Stimulated activated CD8-positive, alpha-beta memory T cell treated with anti-CD3 and anti-CD28 coated beads, Interleukin-4, amount 100 ng/mL, for 1 hour (primary cell): ENCODE results near the gene ATP5PD.
"Not testable (repeated sequence)": the region's sequence is repeated elsewhere in the genome, so short reads cannot be mapped to it uniquely, and the experiment has no call there.

Source experiments
- DNase-seq, 2 donors: peaks; one replicate each; pipeline ENCODE4 v3.0.0-alpha.2; 2020; ENCODE audit warnings: low read depth in 2 of 2, low spot score in 1 of 2

Gene ATP5PD

DNA sequence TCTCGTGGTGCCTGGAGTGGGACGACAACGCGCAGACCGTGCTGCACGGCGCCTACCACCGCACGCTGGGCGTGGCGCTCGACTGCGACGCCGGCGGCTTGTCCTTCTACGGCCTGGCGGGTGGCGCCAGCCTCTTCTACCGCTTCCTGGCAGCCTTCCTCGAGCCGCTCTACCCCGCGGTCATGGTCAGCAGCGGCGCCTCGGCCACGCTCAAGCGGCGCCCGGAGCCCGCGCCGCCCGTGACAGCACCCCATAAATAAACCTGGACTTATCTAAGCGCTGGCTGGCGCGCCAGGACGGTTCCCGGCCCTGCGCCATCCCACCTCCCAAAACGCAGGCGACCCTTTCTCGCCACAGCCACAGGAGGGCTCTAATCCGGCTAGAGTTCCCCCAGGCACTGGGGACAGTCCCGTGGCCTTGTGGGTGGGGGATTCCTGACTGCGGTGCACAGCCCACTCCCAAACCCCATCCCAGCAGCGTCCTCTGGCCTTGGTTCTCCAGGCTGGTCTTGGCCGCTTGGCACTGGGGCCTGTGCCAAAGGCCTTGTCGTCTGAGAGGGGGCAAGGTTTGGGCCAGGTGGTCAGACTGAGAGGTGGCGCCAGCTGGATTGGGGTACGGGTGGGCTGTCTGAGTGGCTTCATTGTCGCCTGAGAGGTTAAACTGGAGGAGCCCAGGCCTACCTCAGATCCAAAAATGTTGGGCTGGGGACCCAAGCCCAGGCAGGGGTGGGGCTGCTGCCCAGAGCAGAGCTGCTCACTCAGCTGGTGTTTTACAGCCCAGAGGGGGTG, 30.9 kb upstream of the ATP5PD start:
- DNase-seq, result peak in 1 of 2 donors; percentile 10

DNA sequence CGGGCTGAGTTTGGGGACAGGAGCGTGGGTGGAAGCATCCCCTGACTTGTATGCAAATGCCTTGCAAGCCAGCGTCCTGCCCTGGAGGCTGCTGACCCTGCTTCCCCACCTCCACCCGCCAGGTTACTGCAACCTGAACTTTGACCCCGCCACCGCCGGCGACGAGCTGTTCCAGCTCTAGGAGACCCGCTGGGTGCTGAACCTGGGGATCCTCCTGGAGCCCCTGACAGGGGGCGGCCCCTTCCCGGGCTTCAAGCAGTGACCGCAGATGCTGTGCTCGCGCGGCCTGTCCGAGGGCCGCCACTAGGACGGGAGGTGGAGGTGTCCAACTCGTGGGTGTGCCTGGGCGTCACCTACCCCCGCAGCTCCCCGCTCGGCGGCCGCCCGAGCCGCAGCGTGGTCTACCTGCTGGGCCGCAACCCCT, 30.3 kb upstream of the ATP5PD start:
- DNase-seq, result no peak

DNA sequence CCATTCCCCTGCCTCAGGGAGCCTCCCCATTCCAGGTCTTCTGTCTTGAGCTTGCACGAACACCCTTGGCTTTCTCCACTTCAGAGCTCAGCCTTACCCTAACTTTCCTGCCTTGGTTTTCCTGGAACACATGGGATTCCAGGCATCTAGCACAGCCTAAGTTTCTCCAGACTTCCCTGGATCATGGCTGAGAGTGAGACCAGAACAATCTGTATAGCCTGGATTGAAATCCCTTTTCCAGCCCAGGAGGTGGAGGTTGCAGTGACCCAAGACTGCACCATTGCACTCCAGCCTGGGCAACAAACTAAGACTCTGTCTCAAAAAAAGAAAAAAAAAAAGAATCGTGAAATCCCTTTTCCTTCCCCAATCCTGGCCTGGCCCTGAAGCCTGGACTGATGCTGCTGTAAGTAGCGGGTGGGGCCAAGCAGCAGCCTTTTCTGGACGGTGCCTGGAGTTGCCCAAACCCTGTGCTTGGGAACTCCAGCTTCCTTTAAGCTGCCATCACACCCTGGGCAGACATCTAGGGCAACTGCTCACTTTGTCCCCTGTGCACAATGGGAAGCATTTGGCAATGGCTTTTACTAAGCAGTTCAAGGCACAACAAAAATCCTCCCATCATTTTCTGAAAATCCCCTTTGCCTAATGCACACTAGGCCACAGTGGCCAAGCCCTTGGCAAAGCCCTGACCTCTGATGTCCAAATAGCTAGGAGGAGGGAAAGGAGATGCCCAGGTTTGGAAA, 29.0 kb upstream of the ATP5PD start:
- DNase-seq, result no peak

DNA sequence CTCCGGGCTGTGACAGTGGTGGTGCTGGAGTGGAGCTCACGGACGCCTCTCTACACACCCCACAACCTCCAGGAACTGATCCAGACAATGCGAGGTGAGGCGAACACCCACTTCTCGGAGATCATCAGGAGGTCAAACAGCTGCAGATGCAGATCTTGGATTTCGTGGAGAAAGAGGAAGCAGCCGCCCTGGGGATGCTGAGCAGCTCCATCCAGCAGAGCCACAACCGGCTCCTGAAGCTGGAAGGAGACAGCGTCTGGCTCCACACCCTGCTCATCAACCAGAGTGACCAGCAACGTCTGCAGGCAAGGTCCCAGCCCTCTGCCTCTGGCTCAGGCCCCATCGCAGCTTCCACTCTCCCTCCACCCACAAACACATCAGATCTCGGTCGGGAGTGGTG, 27.8 kb upstream of the ATP5PD start:
- no peak for DNase-seq

DNA sequence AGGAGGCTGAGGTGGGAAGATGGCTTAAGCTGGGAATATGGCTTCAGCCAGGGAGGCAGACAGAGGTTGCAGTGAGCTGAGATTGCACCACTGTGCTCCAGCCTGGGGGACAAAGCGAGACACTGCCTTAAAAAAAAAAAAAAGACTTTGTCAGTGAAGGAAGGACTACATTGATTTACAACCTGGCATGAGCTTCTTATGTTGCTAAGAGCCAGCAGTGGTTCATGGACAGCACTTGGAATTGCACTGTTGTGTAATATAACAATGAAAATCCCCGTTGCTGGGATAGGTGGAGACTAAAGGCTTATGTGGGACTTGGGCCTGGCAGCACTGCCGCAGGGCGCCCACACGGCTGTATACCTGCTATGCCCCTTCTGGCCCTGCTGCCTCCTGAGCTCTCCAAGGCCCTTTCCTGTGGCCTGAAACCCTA, 26.9 kb upstream of the ATP5PD start:
- no peak for DNase-seq

DNA sequence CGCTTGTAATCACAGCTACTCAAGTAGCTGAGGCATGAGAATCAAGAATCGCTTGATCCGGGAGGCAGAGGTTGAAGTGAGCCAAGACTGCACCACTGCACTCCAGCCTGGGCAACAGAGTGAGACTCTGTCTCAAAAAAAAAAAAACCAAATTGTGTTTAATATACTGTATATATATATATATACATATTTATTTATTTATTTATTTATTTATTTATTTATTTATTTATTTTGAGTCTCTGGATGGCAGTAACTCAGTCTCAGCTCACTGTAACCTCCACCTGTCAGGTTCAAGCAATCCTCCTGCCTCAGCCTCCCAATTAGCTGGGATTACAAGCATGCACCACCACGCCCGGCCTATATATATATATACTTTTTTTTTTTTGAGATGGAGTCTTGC, 26.1 kb upstream of the ATP5PD start:
- not testable (repeated sequence) for DNase-seq

DNA sequence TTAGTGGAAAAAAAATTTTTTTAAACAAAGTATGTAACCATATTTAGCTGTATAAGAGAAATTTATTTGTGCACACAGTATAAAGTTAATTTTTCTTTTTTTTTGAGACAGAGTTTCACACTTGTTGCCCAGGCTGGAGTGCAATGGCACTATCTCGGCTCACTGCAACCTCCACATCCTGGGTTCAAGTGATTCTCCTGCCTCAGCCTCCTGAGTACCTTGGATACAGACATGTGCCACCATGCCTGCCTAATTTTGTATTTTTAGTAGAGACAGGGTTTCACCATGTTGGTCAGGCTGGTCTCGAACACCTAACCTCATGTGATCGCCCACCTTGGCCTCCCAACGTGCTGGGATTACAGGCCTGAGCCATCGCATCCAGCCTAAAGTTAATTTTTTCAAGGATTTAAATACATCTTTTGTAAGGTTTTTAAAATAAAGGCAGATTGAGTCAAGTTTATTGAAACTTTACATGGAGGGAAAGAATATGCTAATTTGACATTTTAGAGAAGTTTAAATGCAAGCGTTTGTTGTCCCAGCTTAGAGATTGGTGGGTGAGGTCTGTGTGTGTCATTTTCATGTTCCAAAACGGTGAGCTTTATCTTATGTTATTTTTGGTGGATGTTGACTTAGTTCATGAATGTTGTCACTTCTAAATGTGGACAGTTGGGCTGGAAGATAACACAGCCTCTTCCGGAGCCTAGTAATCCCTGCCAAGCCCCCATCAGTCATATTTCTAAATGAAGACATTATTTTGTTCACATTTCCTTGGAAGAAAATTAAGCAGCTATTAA, 24.9 kb upstream of the ATP5PD start:
- not testable (repeated sequence) for DNase-seq

DNA sequence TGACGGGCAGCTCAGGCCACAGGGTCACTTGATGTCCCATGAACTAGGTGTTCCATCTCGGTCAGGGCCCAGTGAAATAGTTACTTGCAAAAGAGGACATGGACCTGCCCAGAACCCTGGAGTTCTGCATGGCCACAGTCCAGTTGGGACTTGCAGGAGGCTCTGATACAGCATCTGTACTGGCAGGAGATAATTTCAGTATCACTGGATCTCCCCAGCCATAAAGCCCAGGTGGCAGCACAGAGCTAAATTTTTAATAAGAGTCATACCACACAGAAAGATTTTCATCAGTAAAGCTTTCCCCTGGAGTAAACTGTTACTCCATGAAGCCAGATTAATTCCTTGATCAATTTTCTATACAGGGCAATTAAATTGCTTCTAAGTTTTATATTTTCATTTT, 23.0 kb upstream of the ATP5PD start:
- DNase-seq, result no peak

DNA sequence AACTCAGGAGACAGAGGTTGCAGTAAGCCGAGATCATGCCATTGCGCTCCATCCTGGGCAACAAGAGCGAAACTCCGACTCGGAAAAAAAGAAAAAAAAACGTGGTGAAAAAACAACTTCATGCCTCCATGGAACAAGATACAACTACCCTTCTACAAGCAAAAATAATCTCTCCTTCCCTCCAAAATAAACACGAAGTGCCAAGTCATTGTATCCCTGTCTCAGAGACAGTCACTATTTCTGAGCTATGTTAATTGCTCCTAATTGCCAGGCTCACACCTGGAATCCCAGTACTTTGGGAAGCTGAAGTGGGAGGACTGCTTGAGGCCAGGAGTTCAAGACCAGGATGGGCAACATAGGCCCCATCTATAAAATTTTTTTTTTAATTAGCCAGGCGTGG, 22.0 kb upstream of the ATP5PD start:
- no peak for DNase-seq

DNA sequence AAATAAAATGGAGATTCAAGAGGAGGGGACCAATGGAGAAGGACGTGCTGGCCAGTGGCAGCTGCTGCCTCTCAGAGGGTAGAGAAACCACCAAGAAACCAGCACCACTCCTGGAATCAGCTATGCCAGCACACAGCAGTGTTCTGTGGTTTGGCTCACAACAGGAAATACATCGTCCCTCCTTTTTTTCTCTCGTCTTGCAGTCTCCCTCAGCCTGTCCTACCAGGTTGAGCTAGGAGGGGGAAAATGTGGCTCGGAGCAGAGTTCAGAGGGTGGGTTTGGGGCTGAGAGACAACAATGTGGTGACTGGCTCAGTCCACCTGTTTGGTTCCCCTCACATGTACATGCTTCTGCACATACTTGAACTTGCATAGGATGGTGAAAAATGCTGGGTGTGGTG, 21.1 kb upstream of the ATP5PD start:
- no peak for DNase-seq

DNA sequence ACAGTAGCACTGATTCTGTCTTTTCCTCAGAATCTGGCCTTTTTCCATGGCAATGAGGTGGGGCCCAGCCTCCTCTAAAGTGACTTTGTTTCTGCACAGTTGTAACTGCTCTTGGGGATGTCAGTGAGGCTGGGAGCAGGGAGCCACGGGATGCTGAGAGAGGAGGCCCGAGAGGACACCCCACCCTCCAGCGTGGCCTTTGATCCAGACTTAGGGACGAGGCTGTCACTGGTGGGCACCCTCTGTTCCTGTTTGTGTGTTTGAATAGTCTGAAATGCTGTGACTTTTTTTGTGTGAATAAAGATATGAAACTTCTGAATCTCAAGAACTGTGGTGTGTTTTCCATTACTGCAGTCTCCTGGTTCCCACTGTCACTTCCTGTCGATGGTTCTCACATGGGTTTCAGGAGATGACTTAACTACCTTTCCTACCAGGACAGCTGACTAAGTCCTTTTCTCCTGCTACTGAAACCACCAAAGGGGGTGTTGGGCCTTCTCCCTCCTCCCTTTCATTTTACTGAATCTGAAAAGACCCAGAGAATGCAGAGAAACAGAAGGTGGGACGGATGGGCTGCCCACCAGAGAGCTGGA, 18.9 kb upstream of the ATP5PD start:
- no peak for DNase-seq

DNA sequence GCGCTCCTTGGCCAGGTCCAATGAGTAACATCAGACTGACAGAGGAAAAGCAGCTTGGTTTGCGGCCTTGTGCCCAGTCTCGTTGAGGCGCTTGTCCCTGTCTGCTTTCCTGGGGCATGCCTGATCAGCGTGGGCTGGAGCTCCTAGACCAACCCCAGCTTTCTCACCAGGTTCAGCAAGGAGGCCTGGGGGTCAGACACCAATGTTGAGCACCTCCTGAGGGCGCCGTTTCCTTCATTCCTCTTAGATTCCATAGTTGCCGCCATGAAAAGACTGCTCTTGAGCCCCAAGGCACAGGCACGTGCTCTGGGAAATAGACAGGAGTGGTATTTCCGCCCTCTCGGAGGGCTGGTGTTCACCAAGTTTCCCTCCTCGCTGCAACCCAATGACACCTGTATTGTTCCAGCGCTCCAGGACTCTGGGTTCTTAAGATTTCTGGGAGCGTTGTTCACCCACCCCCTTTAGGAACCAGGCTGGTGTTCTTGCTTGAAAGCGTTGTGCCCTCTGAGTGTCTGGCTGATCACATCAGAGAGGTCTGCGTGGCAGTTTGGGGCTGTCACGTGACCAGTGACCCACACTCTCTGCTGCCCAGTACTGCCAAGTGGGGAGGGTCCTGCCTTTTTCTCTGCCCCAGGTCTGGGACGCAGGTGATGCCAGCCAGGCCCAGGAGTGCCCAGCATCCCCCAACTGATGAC, 18.2 kb upstream of the ATP5PD start:
- no peak for DNase-seq

DNA sequence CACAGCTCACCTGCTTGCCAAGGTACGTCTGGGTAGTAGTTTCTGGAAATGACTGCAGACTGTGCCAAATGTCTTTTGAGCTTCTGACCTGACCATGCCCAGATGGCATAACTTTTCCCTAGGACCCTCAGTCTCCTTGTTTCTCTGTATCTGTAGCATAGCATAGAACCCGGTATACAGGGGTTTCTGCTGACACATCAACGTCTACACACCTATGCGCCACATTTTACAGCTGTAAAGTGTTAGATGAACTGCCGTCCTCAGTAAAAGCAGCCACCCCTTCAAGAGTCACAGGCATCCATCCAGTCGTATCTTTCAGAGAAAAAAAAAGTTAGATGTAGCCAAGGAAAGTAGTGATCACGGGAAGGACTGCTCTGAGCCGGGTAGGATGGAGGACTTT, 17.7 kb upstream of the ATP5PD start:
- DNase-seq, result no peak

DNA sequence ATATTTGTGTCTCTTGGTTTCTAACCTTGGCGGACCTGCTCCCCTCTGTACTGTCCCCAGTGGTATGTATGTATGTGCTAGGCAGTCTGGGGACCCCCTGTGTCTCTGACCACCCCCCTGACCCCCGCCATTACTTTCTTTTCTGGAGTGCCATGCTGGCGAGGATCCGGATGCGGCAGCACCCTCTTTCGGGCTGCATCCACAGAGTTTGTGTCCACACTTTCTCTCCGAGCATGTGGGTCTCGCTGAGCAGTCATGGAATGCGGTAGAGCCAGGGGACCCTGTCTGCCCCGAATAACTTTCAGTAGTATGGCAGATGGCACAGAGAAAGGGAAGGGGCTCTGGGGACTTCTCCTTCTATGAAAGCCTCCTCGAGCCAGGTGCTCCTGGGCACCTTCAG, 17.3 kb upstream of the ATP5PD start:
- DNase-seq, result no peak

DNA sequence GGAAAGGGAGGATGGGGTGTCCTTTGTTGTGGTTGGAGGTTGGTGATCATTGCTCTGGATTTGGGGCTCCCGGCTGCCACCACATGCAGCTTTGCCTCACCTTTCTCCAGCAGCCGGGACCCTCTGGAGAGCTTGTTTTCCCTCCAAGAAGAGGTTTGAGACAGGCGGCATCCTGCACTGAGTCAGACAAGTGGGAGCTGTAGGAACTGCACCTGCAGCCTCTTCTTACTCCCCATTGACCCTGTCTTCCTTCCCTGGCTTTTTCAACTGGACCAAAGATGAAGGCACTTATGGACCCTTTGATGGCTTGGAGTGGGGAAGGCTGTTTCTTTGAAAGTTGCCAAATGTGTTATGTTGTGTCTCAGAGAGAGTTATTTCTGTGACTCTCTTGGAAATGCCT, 16.9 kb upstream of the ATP5PD start:
- no peak for DNase-seq

DNA sequence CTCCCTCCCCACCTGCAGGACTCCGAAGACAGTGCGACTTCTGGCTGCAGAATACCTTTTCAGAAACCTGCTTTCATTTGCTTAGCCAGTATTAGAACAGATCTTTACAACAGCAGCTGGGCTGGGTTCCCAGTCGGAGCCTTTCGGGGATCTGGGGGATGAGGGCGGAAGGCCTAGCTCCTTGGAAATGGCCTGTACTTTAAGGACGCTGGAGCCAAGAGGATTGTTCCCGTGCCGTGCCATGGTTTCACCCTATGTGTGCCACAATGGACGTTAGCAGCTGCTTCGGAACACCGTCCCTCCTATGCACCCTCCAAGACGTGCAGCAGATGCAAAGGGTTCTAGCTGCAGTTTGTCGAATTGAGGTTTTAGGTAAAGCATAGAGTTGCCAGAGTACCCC, 16.4 kb upstream of the ATP5PD start:
- DNase-seq, result no peak

DNA sequence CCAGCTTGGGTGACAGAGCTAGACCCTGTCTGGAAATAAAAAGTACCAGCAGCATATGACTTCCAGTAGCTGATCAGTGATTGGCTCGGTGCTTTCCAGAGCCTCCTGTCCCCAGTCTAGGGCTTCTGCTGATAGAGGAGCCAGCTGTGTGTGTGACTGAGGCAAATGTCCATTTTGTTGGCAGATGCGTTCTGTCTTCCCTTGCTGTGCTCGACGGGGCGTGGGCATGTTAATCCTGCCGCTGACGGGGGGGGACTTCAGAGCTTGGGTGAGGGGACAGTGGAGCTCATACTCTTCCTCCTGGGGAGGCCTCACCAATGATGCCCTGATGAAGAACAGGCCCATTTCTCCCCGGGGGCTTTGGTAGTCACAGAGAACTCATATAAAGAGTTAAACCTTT, 14.8 kb upstream of the ATP5PD start:
- DNase-seq, result no peak

DNA sequence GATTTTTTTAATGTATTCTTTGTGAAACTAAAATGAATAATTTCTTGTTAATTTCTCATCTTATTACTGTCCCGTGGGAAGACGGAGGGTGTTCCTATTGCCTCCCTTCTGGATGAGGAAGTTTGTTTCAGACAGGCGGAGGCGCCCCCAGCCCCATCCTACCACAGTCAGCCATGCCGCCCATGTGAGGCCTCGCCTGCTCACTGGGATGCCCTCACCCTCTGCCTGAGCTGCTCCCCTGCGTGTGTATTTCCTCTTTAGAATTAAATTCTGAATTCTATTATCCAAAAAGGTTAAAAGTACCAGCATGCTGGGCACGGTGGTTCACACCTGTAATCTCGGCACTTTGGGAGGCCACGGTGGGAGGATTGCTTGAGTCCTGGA, 14.3 kb upstream of the ATP5PD start:
- no peak for DNase-seq

DNA sequence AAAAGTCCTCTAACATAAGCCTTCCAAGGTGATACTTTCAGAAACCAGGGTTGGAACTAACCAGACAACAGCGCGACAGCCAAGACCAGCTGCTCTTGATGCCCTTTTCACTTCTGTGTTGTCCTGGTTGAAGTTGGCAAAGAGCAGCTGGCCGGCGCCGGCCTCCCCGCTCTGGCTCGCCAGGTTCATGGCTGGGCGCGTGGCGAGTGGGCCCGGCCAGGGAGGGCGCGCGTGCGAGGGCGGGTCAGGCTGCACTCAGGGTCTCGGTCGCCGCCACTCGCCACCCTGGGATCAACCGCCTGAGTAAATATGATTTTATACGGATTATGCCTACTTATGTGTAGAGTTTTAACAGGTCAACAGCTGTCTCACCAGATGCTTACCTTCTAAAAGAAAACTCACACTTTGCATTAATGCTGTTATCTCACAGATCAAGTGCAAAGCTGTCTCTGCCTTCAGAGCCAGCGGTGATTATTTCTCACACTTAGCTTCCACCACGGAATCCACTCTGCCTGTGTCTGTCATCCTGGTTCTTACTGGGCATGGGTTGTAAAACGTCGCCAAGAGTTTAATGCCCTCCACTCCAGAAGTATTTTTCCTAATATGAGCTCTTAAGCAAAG, 13.8 kb upstream of the ATP5PD start:
- DNase-seq, result no peak
